ENCODE results near the gene EQTN. TPM values are rescaled to one million over a fixed set of nuclear protein-coding genes. Genes with fewer than 3 reads are reported as not detected.

EQTN gene
- total and polyA plus RNA-seq, 2 of the 8 experiments (the other 6 are each of a cell fraction or from before 2014, with no cell fraction given) = 0.23 TPM; not detected in 1

DNA sequence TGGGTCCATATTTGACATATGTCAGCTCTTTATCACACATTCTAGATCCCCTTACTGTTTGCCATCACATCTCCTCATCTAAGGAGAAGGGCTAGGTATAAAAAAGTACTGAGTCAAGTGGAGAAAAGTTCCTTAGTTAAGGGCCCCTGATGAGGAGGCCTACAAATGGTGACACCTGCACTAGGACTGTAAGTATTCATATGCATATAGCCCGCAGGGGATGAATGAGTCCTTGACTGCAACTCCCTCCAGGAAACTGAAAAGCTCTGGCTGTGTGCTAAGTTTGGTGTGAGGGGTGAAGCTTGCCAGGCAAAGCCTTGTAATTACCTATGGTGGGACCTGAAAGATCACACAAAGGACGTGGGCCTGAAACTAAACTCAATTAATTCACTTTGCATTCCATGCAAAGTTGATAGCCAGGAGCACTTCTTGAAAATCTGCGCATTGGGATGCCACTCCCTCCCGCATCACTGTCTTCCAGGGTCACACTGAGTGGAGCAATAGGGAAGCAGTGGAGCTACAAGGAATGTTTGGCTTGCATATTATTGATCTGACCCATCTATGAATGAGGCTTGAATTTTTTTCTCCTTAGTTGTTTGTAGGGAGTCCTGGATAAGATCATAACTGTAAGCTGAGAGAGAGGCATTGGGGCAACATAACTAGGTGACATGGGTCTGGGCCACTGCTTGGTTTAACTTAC, 11.9 kb upstream of the EQTN start:
- Histone ChIP-seq H3K18ac (ENCODE audit: extremely low read depth, low read length) (no peak overlapping the region), H2BK5ac (ENCODE audit: low read depth, low read length) (no peak overlapping the region), H4K8ac (ENCODE audit: extremely low read depth, insufficient read depth, low read length) (no peak overlapping the region), H2BK120ac (replicated peaks; ENCODE audit: low read depth, low read length) (no peak overlapping the region), H3K9me3 (ENCODE audit: insufficient read depth in 2 of 2, low read depth in 1 of 2, low read length in 1 of 2) (0 out of 4 replicates have a peak, but pooled peaks cover 0 to 6% of the 10 kb centered on the region in 2 experiments), H3K23me2 (ENCODE audit: low read depth, low read length) (no peaks in the 10 kb centered on the region), H2AK5ac (ENCODE audit: low read depth, low read length) (no peak overlapping the region), H3K36me3 (ENCODE audit: control insufficient read depth in 2 of 4, insufficient read depth in 4 of 4, low read length in 3 of 4) (no peaks in the 10 kb centered on the region), H3K4me2 (ENCODE audit: insufficient read depth in 1 of 2, low read depth in 2 of 2, low read length in 2 of 2) (peak overlapping the region; percentile 40 to 47), H2AFZ (ENCODE audit: low read length) (no peak overlapping the region), H3K4me3 (ENCODE audit: extremely low read depth in 1 of 4, insufficient read depth in 2 of 4, low read depth in 3 of 4, low read length in 4 of 4) (peak overlapping the region in 1 of 4 experiments; percentile 3; a peak in 1 of 8 replicates), H3K23ac (ENCODE audit: insufficient read length) (no peak overlapping the region), H4K5ac (ENCODE audit: insufficient read length, low read depth, low read length) (no peak overlapping the region), H3K14ac (ENCODE audit: insufficient read length) (no peak overlapping the region), H2BK20ac (ENCODE audit: low read length) (no peak overlapping the region), H3K79me2 (ENCODE audit: control insufficient read depth in 1 of 2, insufficient read depth in 2 of 2, low read length in 2 of 2) (no peaks in the 10 kb centered on the region), H2BK12ac (ENCODE audit: low read depth, low read length) (no peak overlapping the region), H2BK15ac (ENCODE audit: low read length) (no peak overlapping the region), H3K9ac (replicated peaks in 1 of 4; ENCODE audit: extremely low read depth in 1 of 4, low read depth in 3 of 4, low read length in 3 of 4) (no peak overlapping the region), H4K20me1 (replicated peaks in 1 of 2; ENCODE audit: control insufficient read depth in 1 of 2, insufficient read depth in 2 of 2, low read length in 2 of 2) (no peaks in the 10 kb centered on the region), H3K4me1 (replicated peaks in 1 of 4; ENCODE audit: control insufficient read depth in 3 of 4, insufficient read depth in 4 of 4, low read length in 3 of 4) (peaks cover 5 to 13% (median 9%) of the 10 kb centered on the region in 4 experiments; a peak in 5 of 7 replicates), H3K56ac (replicated peaks; ENCODE audit: insufficient read length, low read depth, low read length) (no peak overlapping the region), H4K91ac (replicated peaks; ENCODE audit: insufficient read length, low read length) (no peak overlapping the region), H3K27me3 (replicated peaks in 1 of 4; ENCODE audit: control insufficient read depth in 3 of 4, extremely low read depth in 1 of 4, insufficient read depth in 3 of 4, low read length in 3 of 4) (peaks cover 0 to 8% (median 3%) of the 10 kb centered on the region in 4 experiments; a peak in 2 of 7 replicates), H3K79me1 (ENCODE audit: low read depth, low read length) (no peaks in the 10 kb centered on the region), H3K4ac (replicated peaks; ENCODE audit: insufficient read length, low read depth, low read length) (no peak overlapping the region), H3K27ac (ENCODE audit: low read depth, low read length) (no peak overlapping the region)
- ChIA-PET CTCF (ENCODE audit: partially characterized antibody) (interaction anchor here (0.6 to 1.0 kb wide), 2 partner anchors 237 to 1116 kb away, joined by 3 to 4 read pairs; no protein-coding TSS in a partner anchor), POLR2A (ENCODE audit: partially characterized antibody) (no interaction called here)
- 23% methylated on average over 4 of the region's 4 CpGs; no CpG with 5 or more reads in 1 of the 2 experiments for WGBS, 2 experiments (ENCODE audit: extremely low coverage in 1 of 2, insufficient coverage in 1 of 2, insufficient read length in 1 of 2, insufficient replicate concordance in 2 of 2, low coverage in 1 of 2, low lambda C conversion rate in 2 of 2, missing lambda C conversion rate in 1 of 2)
- DNase-seq (ENCODE audit: low read depth in 1 of 2, low spot score in 2 of 2) = no peak
- peak; percentile 96 for FAIRE-seq
- TF ChIP-seq RBBP5 (IDR thresholded peaks at IDR 0.05; ENCODE audit: borderline replicate concordance, low read depth, low read length) (no peak), TBP (IDR thresholded peaks at IDR 0.05; ENCODE audit: low read depth, low read length) (no peak), RXRA (IDR thresholded peaks at IDR 0.05; ENCODE audit: insufficient read depth, low read depth, low read length) (no peak), RFX5 (IDR thresholded peaks at IDR 0.05; ENCODE audit: borderline replicate concordance, low read depth, low read length) (no peak), EZH2 (IDR thresholded peaks at IDR 0.05; ENCODE audit: low read depth, low read length, severe bottlenecking) (no peak), KDM5A (IDR thresholded peaks at IDR 0.05; ENCODE audit: low read length) (no peak), HDAC2 (IDR thresholded peaks at IDR 0.05; ENCODE audit: borderline replicate concordance in 1 of 2, low read depth in 2 of 2, low read length in 2 of 2) (peak; percentile 52 to 81; a peak in 3 of 4 replicates), BACH1 (IDR thresholded peaks at IDR 0.05; ENCODE audit: low read length) (no peak), SP2 (IDR thresholded peaks at IDR 0.05; ENCODE audit: low read length) (no peak)
- TF ChIP-seq, protein P1, sequence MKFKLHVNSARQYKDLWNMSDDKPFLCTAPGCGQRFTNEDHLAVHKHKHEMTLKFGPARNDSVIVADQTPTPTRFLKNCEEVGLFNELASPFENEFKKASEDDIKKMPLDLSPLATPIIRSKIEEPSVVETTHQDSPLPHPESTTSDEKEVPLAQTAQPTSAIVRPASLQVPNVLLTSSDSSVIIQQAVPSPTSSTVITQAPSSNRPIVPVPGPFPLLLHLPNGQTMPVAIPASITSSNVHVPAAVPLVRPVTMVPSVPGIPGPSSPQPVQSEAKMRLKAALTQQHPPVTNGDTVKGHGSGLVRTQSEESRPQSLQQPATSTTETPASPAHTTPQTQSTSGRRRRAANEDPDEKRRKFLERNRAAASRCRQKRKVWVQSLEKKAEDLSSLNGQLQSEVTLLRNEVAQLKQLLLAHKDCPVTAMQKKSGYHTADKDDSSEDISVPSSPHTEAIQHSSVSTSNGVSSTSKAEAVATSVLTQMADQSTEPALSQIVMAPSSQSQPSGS (IDR thresholded peaks at IDR 0.05; ENCODE audit: low read length) = no peak

Data from H1 (cell line).